Epithelial cell of prostate (primary cell): Measurements from ENCODE around the gene TBCE.

ENCODE experiments used
- DNase-seq: peaks from one replicate; pipeline ENCODE4 v3.0.0-alpha.2; 2011; ENCODE audit warnings: low read depth, low spot score
- H3K27ac ChIP-seq: fragments of 450-650 bp; 2 replicates; pipeline ENCODE4 v1.5.1; 2017; ENCODE audit warnings: mild to moderate bottlenecking

Gene TBCE

DNA sequence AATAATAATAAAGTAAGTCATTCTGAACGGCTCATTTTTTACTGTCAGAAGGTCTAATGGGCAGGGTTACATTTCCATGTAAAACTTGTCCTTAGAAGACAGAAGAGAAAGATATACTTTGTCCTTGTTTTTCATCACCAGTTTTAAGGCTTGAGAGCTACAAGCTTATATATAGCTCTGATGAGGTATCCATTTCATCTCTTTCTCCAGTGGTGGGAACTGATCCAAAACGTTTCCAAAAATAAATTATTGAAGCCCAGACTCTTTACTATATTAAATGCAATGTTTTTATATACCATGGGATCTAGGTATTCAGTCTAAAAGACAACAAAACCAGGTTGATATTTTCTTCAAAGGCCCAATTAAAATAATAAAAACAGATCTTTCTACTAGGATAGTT, 128.3 kb downstream of the TBCE start:
- H3K27ac ChIP-seq: no peak overlapping the region
- no peak for DNase-seq

DNA sequence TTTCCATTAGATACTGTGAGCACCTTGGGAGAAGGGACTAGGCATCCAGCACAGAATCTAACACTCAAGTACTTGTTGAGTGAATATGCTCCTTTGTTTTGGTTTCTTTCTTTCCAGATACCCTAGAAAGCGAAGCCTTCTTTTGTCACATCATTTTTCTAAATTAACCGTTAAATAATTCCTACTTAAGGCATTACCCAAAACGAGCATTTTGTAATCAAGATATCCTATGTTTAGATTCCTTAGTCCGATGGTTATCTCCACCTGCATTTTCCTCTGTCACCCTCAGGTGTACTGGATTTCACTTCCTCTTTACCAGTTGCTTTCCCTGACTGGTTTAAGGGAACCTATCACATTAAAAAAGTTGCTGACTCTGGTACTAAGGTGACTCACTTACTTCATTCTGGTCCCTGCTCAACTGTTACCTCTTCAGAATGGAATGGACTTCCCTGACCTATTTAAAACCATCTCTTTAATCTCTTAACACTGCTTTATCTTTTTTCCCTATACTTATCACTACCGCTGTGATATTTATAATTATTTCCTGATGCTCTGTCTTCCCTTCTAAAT, 133.8 kb downstream of the TBCE start:
- H3K27ac ChIP-seq: peak overlapping the region; percentile 11
- no peak for DNase-seq
